ENCODE measurements around the gene P2RX4. TPM values are rescaled to one million over a fixed set of nuclear protein-coding genes. Genes with fewer than 3 reads are reported as not detected.
"Not testable (repeated sequence)": the region's sequence is repeated elsewhere in the genome, so short reads cannot be mapped to it uniquely, and the experiment has no call there.

P2RX4 gene
- 6.6 TPM for total RNA-seq

DNA sequence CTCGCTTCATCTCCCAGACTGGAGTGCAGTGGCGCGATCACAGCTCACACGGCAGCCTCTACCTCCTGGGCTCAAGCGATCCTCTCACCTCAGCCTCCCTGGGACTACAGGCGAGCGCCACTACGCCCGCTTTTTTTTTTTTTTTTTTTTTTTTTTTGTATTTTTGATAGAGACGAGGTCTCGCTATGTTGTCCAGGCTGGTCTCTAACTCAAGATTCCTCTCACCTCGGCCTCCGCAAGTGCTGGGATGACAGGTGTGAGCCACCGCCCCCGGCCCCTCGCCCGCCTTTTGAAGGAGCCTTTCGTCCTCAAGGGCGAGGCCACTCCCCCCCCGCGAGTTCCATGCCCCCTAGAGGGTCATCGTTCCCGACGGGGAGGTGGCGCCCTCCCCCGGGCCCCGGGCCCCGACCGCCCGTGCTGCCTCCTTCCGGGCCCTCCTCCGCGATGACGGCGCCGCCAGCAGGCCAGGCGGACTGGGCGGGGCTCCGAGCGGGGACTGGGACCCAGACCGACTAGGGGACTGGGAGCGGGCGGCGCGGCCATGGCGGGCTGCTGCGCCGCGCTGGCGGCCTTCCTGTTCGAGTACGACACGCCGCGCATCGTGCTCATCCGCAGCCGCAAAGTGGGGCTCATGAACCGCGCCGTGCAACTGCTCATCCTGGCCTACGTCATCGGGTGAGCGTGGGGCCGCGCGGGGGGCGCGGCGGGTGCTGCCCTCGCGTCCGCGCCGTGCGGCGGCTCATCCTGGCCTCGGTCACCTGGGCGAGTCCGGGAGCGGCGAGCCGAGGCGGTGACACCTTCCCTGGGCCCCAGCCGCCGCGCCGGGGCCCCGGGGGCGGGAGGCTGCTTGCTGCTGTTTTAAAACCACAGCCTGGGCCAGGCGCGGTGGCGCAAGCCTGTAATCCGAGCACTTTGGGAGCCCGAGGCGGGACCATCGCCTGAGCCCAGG, at the start of gene P2RX4:
TSS of gene P2RX4 (plus strand) at position 506 of the 949 bp plus-strand sequence. CDS start at position 542, 36 bp downstream.
- peak; percentile 71 for DNase-seq

- DNase-seq: no peak
These were observed 47.5 kb upstream of the P2RX4 start for GRCh38 chr12:121162384-121162783.

DNA sequence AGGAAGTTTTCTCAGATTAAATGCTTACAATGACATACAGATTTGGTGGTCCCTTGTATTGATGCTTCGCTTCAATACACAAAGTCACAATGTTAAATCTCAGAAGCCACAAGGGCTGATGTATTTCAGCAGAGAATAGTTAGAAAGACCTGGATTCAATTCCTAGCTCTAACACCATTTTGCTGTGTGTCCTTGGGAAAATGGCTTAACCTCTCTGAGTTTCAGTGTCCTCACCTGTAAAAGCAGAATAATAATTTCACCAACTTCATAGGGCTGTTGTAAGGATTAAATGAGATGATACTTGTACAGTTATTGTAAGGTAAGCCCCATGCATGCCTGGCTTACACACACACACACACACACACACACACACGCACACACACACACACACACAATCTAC, 46.9 kb upstream of the P2RX4 start:
- no peak for DNase-seq

GRCh38 chr12:121164839-121165238, 45.1 kb upstream of the P2RX4 start:
- not testable (repeated sequence) for DNase-seq

DNA sequence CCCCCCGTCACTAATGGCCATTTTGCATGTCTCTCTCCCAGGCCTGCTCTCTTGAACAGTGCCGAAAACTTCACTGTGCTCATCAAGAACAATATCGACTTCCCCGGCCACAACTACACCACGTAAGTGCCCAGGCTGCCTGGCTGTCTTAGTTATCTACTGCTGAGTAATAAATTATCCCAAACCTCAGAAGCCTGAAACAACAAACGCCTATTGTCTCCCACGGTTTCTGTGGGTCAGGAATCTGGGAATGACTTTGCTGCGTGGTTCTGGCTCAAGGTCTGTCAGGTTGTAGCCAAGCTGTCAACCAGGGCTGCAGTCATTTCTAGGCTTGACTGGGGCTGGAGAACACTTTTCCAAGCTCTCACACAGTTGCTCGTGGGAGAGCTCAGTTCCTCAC, 44.6 kb upstream of the P2RX4 start:
- DNase-seq: no peak

DNA sequence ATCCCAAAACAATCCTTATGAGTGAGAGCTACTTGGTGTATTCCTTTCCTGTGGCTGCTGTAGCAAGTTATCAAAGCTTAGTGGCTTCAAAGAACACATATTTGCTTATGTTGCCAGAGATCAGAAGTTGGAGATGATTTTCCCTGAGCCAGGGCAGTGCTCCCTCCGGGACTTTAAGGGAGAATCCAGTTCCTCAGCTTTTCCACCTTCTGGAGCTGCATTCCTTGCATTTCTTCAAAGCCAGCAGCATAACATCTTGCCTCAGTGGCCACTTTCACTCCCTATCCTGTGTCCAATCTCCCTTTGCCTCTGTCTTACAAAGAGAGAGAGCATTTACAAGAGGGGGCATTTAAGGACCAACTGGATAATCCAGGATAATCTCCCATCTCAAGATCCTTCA, 43.6 kb upstream of the P2RX4 start:
- DNase-seq: no peak

DNA sequence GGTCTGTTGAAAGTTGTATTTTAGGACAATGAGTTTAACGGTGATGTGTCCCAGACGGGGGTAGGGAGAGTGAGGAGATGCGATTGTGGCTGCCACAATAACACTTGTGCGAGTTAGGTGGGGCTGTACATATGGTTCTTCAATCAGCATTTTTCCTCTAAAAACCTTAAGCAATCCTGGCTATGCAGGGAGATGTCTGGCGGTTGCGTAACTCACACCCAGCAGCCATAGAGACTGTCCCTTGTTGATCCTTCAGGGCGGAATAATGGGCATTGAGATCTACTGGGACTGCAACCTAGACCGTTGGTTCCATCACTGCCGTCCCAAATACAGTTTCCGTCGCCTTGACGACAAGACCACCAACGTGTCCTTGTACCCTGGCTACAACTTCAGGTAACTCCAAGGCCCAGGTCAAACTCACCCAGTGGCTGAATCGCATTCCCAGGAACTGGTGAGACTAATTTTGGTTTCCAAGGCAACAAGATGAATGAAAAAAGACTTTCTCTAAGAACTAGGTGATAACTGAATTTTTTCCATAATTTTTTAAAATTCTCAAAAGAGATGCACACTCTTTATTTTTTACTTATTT, 42.6 kb upstream of the P2RX4 start:
- no peak for DNase-seq

DNA sequence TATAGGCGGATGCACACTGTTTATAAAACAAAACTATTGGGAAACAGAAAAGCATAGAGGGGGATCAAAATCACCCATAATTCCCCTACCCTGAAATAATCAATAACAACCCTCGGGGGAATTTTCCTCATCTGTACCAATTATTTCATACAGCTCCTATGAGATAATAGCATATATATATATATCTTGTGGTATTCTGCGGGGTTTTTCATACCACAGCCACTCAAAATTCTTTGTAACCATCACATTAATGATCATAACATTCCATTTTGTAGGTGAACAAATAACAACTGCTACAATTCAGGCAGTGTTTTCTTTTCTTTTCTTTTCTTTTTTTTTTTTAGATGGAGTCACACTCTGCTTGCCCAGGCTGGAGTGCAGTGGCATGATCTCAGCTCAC, 42.0 kb upstream of the P2RX4 start:
- no peak for DNase-seq

DNA sequence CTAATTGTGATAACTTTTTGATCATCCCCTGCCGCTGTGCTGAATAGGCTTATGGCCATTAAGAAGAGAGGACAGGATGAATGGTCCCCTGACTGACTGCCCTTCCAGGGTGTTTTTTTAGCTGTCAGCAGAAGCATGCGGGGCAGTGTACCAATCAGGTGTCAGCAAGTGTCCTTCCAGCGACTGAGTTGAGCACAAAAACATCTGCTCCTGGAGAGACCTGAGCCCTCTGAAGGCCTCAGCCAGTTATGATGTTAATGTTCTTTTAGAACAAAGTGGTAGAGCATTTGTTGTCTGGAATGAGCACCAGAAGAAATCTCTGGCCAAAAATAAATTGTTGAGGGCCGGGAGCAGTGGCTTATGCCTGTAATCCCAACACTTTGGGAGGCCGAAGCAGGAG, 39.8 kb upstream of the P2RX4 start:
- no peak for DNase-seq

- no peak for DNase-seq
These were observed 39.2 kb upstream of the P2RX4 start for GRCh38 chr12:121170611-121171260.

GRCh38 chr12:121172145-121172544, 37.8 kb upstream of the P2RX4 start:
- no peak for DNase-seq

- DNase-seq: peak; percentile 77
These were observed 34.4 kb upstream of the P2RX4 start for GRCh38 chr12:121175383-121176119.

GRCh38 chr12:121176826-121177529, 33.0 kb upstream of the P2RX4 start:
- DNase-seq: no peak

DNA sequence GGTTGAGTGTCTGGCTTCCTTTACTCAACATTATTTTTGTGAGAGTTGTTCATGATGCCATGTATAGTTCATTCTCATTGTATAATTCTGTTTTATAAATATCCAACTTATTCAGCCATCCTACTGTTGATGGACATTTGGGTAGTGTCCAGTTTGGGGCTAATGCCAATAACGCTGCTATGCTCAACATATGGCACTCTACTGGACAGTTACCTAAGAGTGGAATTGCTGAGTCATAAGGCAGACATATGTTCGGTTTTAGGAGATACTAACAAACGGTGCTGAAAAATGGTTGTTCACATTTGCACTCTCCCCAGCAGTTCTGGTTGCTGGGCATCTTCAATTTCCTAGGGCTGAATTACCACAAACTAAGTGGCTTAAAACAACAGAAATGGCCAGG, 28.7 kb upstream of the P2RX4 start:
- DNase-seq: no peak

DNA sequence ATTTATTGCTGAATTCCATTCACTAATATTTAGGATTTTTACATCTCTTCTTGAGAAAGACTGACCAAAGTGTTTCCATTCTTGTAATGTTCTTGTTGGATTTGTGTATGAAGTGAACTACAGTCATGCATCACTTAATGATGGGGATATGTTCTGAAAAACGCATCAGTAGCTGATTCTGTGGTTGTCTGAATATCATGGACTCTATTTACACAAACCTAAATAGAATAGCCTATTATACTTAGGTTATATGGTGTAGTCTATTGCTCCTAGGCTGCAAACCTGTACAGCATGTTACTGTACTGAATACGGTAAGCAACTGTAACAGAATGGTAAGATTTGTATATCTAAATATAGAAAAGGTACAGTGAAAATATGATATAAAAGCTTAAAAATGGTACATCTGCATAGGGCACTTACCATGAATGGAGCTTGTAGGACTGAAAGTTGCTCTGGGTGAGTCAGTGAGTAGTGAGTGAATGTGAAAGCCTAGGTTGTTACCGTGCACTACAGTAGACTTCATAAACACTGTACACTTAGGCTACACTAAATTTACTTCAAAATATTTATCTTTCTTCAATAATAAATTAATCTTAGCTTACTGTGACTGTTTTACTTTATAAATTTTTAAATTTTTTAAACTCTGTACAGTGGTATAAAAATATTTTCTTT, 27.6 kb upstream of the P2RX4 start:
- DNase-seq: no peak

DNA sequence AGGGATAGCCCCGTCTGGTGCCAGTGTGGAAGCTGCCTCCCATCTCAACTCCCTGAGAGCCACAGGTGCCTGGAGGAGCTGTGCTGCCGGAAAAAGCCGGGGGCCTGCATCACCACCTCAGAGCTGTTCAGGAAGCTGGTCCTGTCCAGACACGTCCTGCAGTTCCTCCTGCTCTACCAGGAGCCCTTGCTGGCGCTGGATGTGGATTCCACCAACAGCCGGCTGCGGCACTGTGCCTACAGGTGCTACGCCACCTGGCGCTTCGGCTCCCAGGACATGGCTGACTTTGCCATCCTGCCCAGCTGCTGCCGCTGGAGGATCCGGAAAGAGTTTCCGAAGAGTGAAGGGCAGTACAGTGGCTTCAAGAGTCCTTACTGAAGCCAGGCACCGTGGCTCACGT, 25.5 kb upstream of the P2RX4 start:
- no peak for DNase-seq

- no peak for DNase-seq
These were observed 24.7 kb upstream of the P2RX4 start for GRCh38 chr12:121184984-121185889.

- DNase-seq: no peak
These were observed 23.1 kb upstream of the P2RX4 start for GRCh38 chr12:121186826-121187225.

DNA sequence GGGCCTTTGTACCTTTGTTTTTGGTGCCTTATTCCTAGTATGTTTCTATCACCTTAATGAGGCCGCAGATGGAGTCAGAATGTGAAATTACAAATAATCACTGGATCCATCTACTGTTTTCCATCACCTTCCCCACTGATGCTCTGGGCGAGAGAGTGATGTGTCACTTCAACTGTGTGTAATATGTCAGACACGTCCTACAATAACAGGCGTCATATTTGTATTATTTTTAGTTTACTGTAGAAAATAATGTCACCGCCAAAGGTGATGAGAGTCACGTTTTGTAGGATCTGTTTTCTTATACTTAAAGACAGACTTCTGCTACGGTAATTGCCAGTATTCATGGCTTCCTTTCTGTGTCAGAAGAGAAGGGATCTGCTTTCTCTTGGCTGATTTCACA, 22.4 kb upstream of the P2RX4 start:
- no peak for DNase-seq

GRCh38 chr12:121188227-121188626, 21.7 kb upstream of the P2RX4 start:
- no peak for DNase-seq

All from occipital lobe (tissue), 2 donors.